Ishikawa (cell line): ENCODE measurements around the gene PSME4.

ENCODE experiments used
- CREB1 ChIP-seq: IDR thresholded peaks from 2 replicates; pipeline ENCODE4 v1.6.1; 2012; ENCODE audit warnings: low read depth
- EP300 ChIP-seq: IDR thresholded peaks from 2 replicates; pipeline ENCODE4 v1.6.1; 2012; ENCODE audit warnings: borderline replicate concordance
- MAX ChIP-seq: IDR thresholded peaks from 2 replicates; pipeline ENCODE4 v1.6.1; 2012
- RAD21 ChIP-seq: IDR thresholded peaks from 2 replicates; pipeline ENCODE4 v1.6.1; 2012; ENCODE audit warnings: low read depth
- TAF1 ChIP-seq: IDR thresholded peaks from 2 replicates; pipeline ENCODE4 v1.6.1; 2012; ENCODE audit warnings: low read depth, mild to moderate bottlenecking
- TCF12 ChIP-seq: IDR thresholded peaks from 2 replicates; pipeline ENCODE4 v1.6.1; 2012; ENCODE audit warnings: low read depth
- YY1 ChIP-seq: IDR thresholded peaks from 2 replicates; pipeline ENCODE4 v1.6.1; 2012; ENCODE audit warnings: low read depth
- ZBTB7A ChIP-seq: IDR thresholded peaks from 2 replicates; pipeline ENCODE4 v1.6.1; 2012; ENCODE audit warnings: low read depth
- TF ChIP-seq, protein P1 (sequence below): IDR thresholded peaks from 2 replicates; pipeline ENCODE4 v1.6.1; 2012
- TF ChIP-seq, protein P2 (sequence below): IDR thresholded peaks from 2 replicates; pipeline ENCODE4 v1.6.1; 2012; ENCODE audit warnings: low read depth, mild to moderate bottlenecking

- TF ChIP-seq MAX (no peak), EP300 (no peak), ZBTB7A (no peak), YY1 (no peak), TAF1 (no peak), TCF12 (no peak), RAD21 (no peak), CREB1 (no peak)
- TF ChIP-seq, protein P1, sequence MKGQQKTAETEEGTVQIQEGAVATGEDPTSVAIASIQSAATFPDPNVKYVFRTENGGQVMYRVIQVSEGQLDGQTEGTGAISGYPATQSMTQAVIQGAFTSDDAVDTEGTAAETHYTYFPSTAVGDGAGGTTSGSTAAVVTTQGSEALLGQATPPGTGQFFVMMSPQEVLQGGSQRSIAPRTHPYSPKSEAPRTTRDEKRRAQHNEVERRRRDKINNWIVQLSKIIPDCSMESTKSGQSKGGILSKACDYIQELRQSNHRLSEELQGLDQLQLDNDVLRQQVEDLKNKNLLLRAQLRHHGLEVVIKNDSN = no peak
- TF ChIP-seq, protein P2, sequence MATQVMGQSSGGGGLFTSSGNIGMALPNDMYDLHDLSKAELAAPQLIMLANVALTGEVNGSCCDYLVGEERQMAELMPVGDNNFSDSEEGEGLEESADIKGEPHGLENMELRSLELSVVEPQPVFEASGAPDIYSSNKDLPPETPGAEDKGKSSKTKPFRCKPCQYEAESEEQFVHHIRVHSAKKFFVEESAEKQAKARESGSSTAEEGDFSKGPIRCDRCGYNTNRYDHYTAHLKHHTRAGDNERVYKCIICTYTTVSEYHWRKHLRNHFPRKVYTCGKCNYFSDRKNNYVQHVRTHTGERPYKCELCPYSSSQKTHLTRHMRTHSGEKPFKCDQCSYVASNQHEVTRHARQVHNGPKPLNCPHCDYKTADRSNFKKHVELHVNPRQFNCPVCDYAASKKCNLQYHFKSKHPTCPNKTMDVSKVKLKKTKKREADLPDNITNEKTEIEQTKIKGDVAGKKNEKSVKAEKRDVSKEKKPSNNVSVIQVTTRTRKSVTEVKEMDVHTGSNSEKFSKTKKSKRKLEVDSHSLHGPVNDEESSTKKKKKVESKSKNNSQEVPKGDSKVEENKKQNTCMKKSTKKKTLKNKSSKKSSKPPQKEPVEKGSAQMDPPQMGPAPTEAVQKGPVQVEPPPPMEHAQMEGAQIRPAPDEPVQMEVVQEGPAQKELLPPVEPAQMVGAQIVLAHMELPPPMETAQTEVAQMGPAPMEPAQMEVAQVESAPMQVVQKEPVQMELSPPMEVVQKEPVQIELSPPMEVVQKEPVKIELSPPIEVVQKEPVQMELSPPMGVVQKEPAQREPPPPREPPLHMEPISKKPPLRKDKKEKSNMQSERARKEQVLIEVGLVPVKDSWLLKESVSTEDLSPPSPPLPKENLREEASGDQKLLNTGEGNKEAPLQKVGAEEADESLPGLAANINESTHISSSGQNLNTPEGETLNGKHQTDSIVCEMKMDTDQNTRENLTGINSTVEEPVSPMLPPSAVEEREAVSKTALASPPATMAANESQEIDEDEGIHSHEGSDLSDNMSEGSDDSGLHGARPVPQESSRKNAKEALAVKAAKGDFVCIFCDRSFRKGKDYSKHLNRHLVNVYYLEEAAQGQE = no peak
Observed at GRCh38 chr2:53854678-53855077, 116.1 kb downstream of the PSME4 start.
